ENCODE data around the gene SYNDIG1.

Gene SYNDIG1

DNA sequence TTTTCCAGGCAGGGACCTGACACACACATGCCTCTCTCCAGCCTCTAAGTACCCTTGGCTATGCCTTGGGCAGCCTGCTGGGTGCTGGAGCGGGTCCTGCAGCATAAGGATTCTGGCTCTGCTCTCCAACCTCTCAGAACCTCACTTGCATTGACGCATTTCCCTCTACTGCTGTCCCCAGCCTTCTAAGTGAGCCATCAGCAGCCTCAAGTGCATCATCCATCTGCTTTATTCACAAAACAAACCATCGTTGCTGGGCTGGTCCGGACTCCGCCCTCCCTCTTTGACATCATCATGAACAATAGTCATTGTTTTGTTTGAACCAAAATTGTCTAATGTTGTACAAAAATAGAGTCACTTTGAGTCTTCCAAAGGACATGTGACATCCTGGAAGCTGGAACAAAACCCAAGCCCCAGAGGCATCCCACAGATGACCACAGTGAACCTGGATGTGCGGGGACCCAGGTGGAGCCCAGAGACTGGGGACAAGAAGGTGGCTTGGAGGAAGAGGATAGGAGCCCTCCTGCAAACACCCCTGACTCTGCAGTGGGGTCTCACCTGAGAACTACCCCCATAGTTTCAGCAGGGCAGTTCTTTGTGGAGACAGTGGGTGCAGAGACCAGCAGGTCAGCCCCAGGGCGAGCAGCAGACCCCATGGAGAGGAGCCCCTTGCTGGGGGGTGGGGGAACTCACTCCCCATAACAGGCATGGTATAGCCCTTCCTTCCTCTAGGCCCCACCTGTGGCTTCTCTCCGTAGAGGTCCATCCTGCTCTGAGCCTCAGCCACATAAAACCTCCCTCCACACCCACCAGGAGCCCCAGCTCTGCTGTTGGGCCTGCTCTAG, 230.1 kb downstream of the SYNDIG1 start:
- peak; percentile 13 for DNase-seq

DNA sequence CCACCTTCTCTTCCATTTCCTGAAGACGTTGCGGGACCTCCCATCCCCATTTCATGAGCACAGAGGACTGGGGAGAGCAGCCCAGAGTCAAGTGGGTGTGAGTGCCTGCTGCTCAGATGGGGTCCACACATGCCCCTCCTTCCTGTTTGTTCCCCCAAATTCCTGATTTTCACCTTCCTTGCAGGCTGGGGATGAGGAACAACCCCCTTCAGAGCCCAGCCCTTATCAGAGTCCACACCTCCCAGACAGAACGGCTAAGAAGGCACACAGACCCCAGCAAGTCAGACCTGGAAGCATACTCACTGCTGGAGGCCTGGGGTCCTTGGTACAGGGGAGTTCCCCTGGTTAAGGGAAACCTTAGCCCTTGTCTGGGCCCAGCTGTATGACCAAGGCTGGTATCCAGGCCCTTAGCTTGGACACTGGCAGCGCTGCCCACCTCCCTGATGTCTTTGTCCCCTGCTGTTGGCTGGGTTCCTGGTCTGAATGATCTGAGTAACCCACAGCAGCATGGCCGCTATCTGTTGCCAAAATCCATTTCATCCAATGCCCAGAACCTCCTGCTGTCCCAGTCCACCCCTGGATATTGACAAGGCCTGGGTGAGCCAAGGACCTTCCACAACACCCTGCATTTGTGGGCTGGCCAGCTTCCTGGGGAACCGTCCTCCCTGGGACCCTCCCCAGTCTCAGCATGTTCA, 230.9 kb downstream of the SYNDIG1 start:
- peak; percentile 4 for DNase-seq

DNA sequence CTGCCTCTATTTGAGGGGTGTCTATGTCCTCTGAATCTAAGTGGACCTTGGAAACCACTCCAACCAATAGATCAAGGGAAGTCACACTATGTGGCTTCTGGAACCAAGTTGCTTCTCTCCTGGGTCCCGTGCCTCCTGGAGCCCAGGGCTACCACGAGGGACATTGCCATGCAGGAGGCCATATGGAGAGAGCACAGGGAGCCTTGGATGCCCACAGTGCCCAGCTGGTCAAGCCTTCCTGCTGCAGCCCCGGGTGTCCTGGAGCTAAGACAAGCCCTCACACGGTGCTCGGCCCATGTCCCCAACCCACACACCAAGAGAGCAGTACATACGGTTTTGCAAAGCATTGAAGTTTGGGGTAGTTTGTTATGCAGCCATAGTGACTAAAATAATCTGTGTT, 231.6 kb downstream of the SYNDIG1 start:
- peak; percentile 3 for DNase-seq

DNA sequence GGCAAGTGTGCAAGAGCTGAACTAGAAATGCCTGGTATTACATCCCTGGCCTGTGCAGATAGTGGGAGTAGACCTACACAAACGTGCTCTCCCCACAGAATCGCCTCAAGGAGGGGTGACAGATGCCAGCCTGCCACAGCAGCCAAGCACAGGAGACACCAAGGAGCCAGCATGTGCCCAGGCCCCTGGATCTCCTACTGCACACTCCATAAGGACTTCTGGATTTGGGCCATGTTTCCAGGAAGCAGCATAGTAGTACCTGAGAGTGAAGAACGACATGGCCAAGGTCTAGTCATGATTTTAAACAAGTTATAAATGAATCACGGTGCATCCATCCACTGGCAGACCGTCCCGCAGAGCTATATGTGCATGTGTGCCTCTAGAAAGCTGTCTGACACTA, 232.2 kb downstream of the SYNDIG1 start:
- DNase-seq = peak; percentile 10

DNA sequence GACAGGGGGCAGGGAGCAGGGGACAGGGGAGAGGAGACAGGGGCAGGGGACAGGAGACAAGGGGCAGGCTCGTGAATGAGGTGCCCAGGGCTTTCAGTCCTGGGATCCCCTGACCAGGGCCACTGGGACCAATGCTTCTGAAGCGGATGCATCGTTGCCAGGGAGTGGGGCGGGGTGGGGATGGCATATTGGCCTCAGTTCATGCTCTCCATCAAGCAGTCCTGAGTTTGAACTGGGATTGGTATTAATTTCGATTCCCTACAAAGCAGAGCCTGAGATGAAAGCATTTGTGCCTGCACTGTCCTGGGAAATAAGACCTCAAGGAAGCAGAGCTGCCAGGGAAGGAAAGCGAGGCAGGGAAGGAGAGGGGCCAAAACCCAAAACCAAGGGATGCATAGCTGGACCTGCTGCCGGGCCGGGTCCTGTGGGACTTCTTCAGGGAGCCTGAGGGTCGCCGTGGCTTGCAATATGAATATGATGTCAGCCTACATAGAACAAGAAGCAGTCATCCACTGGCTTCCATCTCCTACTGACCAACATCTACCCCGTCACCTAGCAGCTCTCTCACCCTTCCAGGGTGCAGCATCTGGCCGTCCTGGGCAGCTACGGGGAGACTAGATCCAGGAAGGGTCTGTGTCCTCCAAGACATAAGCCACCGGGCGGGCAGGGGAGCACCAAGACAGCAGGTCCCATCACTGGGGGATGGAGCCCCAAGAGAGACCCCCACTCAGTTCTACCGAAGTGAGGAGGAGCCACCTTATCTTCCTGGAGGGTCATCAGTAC, 233.3 kb downstream of the SYNDIG1 start:
- DNase-seq = peak; percentile 13

DNA sequence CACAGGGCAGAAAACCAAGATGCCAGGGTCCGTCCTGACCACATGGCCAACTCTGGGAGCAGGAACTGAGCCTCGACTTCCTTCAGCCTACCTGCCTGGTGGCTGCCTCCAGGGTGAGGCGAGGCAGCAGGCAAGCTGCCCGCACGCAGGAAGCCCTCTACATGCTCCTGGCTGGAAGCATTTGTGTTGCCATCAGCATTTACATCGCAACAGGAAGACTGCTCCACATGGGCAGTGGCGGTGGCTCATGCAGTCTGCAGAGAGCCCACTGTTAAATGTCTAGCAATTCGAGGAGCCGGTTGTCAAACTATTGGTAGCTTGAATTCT, 233.8 kb downstream of the SYNDIG1 start:
- DNase-seq = peak; percentile 11

DNA sequence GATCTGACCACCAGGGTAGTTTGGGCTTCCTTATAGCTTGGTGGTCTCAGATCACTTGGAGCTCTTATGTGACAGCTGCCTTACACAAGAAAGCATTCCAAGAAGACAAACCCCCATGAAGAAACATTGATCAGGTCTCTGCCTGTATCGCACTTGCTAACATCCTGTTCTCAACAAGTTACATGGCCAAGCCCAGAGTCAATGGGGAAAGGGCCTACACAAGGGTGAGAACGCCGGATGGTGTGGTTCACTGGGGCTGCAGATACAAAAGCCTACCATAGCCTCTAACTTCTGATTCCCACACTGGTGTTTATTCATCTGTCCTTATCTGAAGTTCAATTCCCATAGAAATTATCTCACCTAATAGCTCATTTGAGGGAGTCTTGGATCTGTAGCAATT, 235.5 kb downstream of the SYNDIG1 start:
- DNase-seq = no peak

DNA sequence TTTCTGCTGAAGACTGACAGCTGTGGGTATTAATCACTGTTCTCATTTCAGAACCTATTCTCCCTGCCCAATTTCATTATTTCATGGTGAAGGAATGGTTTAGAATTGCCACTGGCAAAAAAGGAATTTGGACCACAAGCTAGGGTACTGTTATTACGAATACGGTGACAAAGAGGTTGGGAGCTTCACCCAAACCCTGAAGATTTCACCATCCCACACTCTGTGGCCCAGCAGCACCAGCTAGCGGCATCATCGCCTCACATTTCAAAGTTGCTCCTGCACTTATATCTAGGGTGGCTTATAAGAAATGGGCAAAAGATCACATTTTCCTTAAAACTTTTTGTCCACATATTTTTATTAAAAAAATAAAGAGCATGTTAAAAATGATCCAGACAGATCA, 236.1 kb downstream of the SYNDIG1 start:
- DNase-seq = no peak

DNA sequence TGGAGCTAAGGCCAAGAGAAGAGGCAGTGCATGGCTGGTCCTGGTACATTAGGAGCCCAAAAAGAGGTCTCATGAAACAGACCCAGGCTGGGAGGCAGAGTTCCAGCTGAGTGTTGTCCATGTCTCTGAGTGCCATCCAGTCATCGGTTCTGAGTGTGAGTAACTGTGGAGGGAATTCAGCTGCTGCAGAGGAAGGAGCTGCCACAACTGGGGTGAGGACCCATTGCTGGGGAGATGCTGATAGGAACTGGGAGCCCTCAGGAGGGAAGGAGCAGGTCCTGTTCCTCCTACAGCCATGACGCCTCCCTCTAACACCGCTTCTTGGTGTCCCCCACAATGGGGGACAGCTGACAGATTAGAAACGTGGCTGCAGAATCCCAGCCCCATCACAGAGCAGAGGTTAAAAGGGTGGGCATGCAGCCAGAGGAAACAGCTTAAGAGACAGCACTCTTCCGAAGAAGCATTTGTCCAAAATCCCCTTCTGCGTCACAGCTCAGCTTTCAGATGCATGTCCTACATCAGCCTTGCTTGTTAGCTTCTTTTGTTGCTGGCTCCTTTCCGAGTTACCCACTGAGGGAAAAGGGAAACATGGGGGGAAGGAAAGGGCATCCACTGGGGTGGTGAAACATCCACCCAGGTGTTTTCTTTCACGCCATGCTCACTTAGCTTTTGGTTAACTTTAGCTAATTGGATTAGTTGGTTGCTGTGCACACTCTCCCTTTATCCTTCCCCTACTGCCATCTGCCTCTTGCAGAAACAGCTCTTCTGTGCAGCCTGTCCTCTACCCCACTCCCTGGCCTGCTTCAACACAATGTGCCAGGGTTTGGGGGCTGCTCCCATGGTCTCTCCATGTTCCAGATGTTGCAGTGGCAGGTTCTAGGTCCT, 239.2 kb downstream of the SYNDIG1 start:
- DNase-seq = no peak
